ENCODE results near the gene HPS5. TPM values are rescaled to one million over a fixed set of nuclear protein-coding genes. Genes with fewer than 3 reads are reported as not detected.
A peak's percentile ranks its signal among the peaks of the same experiment; 100 is the strongest.
"Not testable (repeated sequence)": the region's sequence is repeated elsewhere in the genome, so short reads cannot be mapped to it uniquely, and the experiment has no call there.

Gene HPS5
- total and polyA plus RNA-seq, 5 donors from 2014 or later, result 13.0 to 18.6 (median 14.8) TPM

GRCh38 chr11:18267335-18268133 lies 54.4 kb downstream of the HPS5 start:
- H3K9me3 Mint-ChIP-seq; H3K27ac Mint-ChIP-seq; DNase-seq; H3K9me3 ChIP-seq (ENCODE audit: control insufficient read depth in 2 of 2, low read length in 2 of 2); H3K27ac ChIP-seq (ENCODE audit: insufficient read depth, low read length, poor library complexity, severe bottlenecking); H3K4me3 ChIP-seq (ENCODE audit: low read depth, low read length); H3K36me3 ChIP-seq (ENCODE audit: control insufficient read depth, insufficient read depth, low read length); H3K4me1 ChIP-seq (ENCODE audit: control insufficient read depth, insufficient read depth, low read length, poor library complexity, severe bottlenecking); H3K27me3 ChIP-seq (ENCODE audit: control insufficient read depth, insufficient read depth, low read length): not testable (repeated sequence)
- ATAC-seq (ENCODE audit: low read depth in 2 of 2), result peak; percentile 35 to 58
- H3K4me3 Mint-ChIP-seq, result peak overlapping the region in 1 of 4 donors; percentile 24
- peaks cover 0 to 13% (median 6%) of the 10 kb centered on the region in 4 donors for H3K4me1 Mint-ChIP-seq
- H3K36me3 Mint-ChIP-seq, result peaks cover 10% of the 10 kb centered on the region
- H3K27me3 Mint-ChIP-seq, result peaks cover 13% of the 10 kb centered on the region

DNA sequence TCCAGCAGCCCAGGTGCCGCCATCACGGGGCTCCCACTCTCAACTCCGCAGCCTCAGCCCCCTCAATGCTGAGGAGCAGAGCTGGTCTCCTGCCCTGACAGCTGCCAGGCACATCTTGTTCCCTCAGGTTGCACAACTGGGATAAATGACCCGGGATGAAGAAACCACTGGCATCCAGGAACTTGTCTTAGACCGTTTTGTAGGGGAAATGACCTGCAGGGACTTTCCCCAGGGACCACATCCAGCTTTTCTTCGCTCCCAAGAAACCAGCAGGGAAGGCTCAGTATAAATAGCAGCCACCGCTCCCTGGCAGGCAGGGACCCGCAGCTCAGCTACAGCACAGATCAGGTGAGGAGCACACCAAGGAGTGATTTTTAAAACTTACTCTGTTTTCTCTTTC lies 56.0 kb downstream of the HPS5 start, which contains the start of gene SAA1:
TSS of gene SAA1 (plus strand) at position 316 of the 400 bp plus-strand sequence. CDS start 624 bp downstream, outside the sequence.
- no peak for DNase-seq
- ATAC-seq (ENCODE audit: low read depth in 2 of 2), result no peak
- Mint-ChIP-seq H3K36me3 (peaks cover 3% of the 10 kb centered on the region), H3K4me3 (no peak within 1 kb of the TSS), H3K27me3 (peaks cover 13% of the 10 kb centered on the region), H3K27ac (no peak within 1 kb of the TSS), H3K9me3 (no peaks in the 10 kb centered on the region), H3K4me1 (peaks cover 0 to 13% (median 6%) of the 10 kb centered on the region in 4 donors)
- H3K4me1 ChIP-seq (ENCODE audit: control insufficient read depth, insufficient read depth, low read length, poor library complexity, severe bottlenecking), result no peaks in the 10 kb centered on the region
- H3K27me3 ChIP-seq (ENCODE audit: control insufficient read depth, insufficient read depth, low read length), result no peaks in the 10 kb centered on the region
- no peak within 1 kb of the TSS for H3K27ac ChIP-seq (ENCODE audit: insufficient read depth, low read length, poor library complexity, severe bottlenecking)
- H3K4me3 ChIP-seq (ENCODE audit: low read depth, low read length), result no peak within 1 kb of the TSS
- H3K9me3 ChIP-seq (ENCODE audit: control insufficient read depth in 2 of 2, low read length in 2 of 2), result no peaks in the 10 kb centered on the region
- no peaks in the 10 kb centered on the region for H3K36me3 ChIP-seq (ENCODE audit: control insufficient read depth, insufficient read depth, low read length)

GRCh38 chr11:18264677-18265555 lies 57.0 kb downstream of the HPS5 start:
- no peak overlapping the region for H3K27ac Mint-ChIP-seq
- H3K36me3 ChIP-seq (ENCODE audit: control insufficient read depth, insufficient read depth, low read length), result no peaks in the 10 kb centered on the region
- no peak overlapping the region for H3K4me3 Mint-ChIP-seq
- ATAC-seq (ENCODE audit: low read depth in 2 of 2) (no peak), DNase-seq (no peak)
- no peaks in the 10 kb centered on the region for H3K36me3 Mint-ChIP-seq
- no peak overlapping the region for H3K27ac ChIP-seq (ENCODE audit: insufficient read depth, low read length, poor library complexity, severe bottlenecking)
- peaks cover 13% of the 10 kb centered on the region for H3K27me3 Mint-ChIP-seq
- no peaks in the 10 kb centered on the region for H3K4me1 ChIP-seq (ENCODE audit: control insufficient read depth, insufficient read depth, low read length, poor library complexity, severe bottlenecking)
- peaks cover 2% of the 10 kb centered on the region for H3K27me3 ChIP-seq (ENCODE audit: control insufficient read depth, insufficient read depth, low read length)
- H3K9me3 ChIP-seq (ENCODE audit: control insufficient read depth in 2 of 2, low read length in 2 of 2), result no peaks in the 10 kb centered on the region
- no peaks in the 10 kb centered on the region for H3K9me3 Mint-ChIP-seq
- H3K4me1 Mint-ChIP-seq, result peaks cover 0 to 13% (median 6%) of the 10 kb centered on the region in 4 donors
- no peak overlapping the region for H3K4me3 ChIP-seq (ENCODE audit: low read depth, low read length)

DNA sequence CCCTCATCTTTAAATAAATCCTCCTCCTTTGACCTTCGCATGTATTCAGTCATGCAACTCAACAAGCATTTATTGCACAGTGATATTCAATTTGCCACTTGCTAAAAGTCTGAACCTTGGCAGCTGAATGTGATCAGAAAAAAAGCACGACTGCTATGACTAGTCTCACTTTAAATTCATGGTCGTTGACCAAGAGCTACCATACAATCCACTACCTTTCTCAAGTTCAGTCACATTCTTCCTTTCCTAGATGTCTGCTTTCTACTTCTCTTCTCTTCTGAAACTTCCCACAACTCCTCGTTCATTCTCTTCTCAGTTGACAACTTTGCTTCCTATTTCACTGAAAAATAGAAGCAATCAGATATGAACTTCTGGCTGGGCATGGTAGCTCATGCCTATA lies 57.9 kb downstream of the HPS5 start:
- peaks cover 0 to 13% (median 4%) of the 10 kb centered on the region in 4 donors for H3K4me1 Mint-ChIP-seq
- no peaks in the 10 kb centered on the region for H3K36me3 Mint-ChIP-seq
- H3K9me3 ChIP-seq (ENCODE audit: control insufficient read depth in 2 of 2, low read length in 2 of 2), result no peaks in the 10 kb centered on the region
- ATAC-seq (ENCODE audit: low read depth in 2 of 2), result no peak
- H3K4me1 ChIP-seq (ENCODE audit: control insufficient read depth, insufficient read depth, low read length, poor library complexity, severe bottlenecking), result no peaks in the 10 kb centered on the region
- no peak for DNase-seq
- no peaks in the 10 kb centered on the region for H3K9me3 Mint-ChIP-seq
- no peak overlapping the region for H3K4me3 Mint-ChIP-seq
- H3K4me3 ChIP-seq (ENCODE audit: low read depth, low read length), result no peak overlapping the region
- H3K27me3 Mint-ChIP-seq, result peaks cover 13% of the 10 kb centered on the region
- H3K27ac ChIP-seq (ENCODE audit: insufficient read depth, low read length, poor library complexity, severe bottlenecking), result no peak overlapping the region
- no peak overlapping the region for H3K27ac Mint-ChIP-seq
- peaks cover 2% of the 10 kb centered on the region for H3K27me3 ChIP-seq (ENCODE audit: control insufficient read depth, insufficient read depth, low read length)
- no peaks in the 10 kb centered on the region for H3K36me3 ChIP-seq (ENCODE audit: control insufficient read depth, insufficient read depth, low read length)

- not testable (repeated sequence) for H3K27ac Mint-ChIP-seq; H3K4me1 ChIP-seq (ENCODE audit: control insufficient read depth, insufficient read depth, low read length, poor library complexity, severe bottlenecking); H3K9me3 ChIP-seq (ENCODE audit: control insufficient read depth in 2 of 2, low read length in 2 of 2); H3K4me3 Mint-ChIP-seq; H3K36me3 ChIP-seq (ENCODE audit: control insufficient read depth, insufficient read depth, low read length); DNase-seq; H3K27me3 ChIP-seq (ENCODE audit: control insufficient read depth, insufficient read depth, low read length); H3K4me3 ChIP-seq (ENCODE audit: low read depth, low read length); ATAC-seq (ENCODE audit: low read depth in 2 of 2); H3K36me3 Mint-ChIP-seq; H3K27ac ChIP-seq (ENCODE audit: insufficient read depth, low read length, poor library complexity, severe bottlenecking); H3K4me1 Mint-ChIP-seq; H3K9me3 Mint-ChIP-seq
- H3K27me3 Mint-ChIP-seq, result peaks cover 13% of the 10 kb centered on the region
These were observed 59.1 kb downstream of the HPS5 start for GRCh38 chr11:18262681-18263350.

GRCh38 chr11:18261721-18262120 lies 60.2 kb downstream of the HPS5 start:
- H3K4me1 Mint-ChIP-seq, result peaks cover 0 to 7% (median 3%) of the 10 kb centered on the region in 4 donors
- no peaks in the 10 kb centered on the region for H3K9me3 ChIP-seq (ENCODE audit: control insufficient read depth in 2 of 2, low read length in 2 of 2)
- ATAC-seq (ENCODE audit: low read depth in 2 of 2), result no peak
- no peaks in the 10 kb centered on the region for H3K36me3 ChIP-seq (ENCODE audit: control insufficient read depth, insufficient read depth, low read length)
- no peak overlapping the region for H3K27ac Mint-ChIP-seq
- H3K4me1 ChIP-seq (ENCODE audit: control insufficient read depth, insufficient read depth, low read length, poor library complexity, severe bottlenecking), result no peaks in the 10 kb centered on the region
- H3K27me3 Mint-ChIP-seq, result peaks cover 17% of the 10 kb centered on the region
- DNase-seq, result no peak
- no peaks in the 10 kb centered on the region for H3K9me3 Mint-ChIP-seq
- H3K4me3 ChIP-seq (ENCODE audit: low read depth, low read length), result no peak overlapping the region
- H3K27me3 ChIP-seq (ENCODE audit: control insufficient read depth, insufficient read depth, low read length), result peaks cover 2% of the 10 kb centered on the region
- H3K4me3 Mint-ChIP-seq, result no peak overlapping the region
- no peaks in the 10 kb centered on the region for H3K36me3 Mint-ChIP-seq
- no peak overlapping the region for H3K27ac ChIP-seq (ENCODE audit: insufficient read depth, low read length, poor library complexity, severe bottlenecking)

- Histone ChIP-seq H3K4me3 (ENCODE audit: low read depth, low read length) (no peak overlapping the region), H3K9me3 (ENCODE audit: control insufficient read depth in 2 of 2, low read length in 2 of 2) (no peaks in the 10 kb centered on the region), H3K4me1 (ENCODE audit: control insufficient read depth, insufficient read depth, low read length, poor library complexity, severe bottlenecking) (no peaks in the 10 kb centered on the region), H3K27ac (ENCODE audit: insufficient read depth, low read length, poor library complexity, severe bottlenecking) (no peak overlapping the region), H3K27me3 (ENCODE audit: control insufficient read depth, insufficient read depth, low read length) (peaks cover 6% of the 10 kb centered on the region), H3K36me3 (ENCODE audit: control insufficient read depth, insufficient read depth, low read length) (no peaks in the 10 kb centered on the region)
- Mint-ChIP-seq H3K36me3 (no peaks in the 10 kb centered on the region), H3K4me1 (no peaks in the 10 kb centered on the region), H3K27ac (no peak overlapping the region), H3K4me3 (no peak overlapping the region), H3K9me3 (no peaks in the 10 kb centered on the region), H3K27me3 (peaks cover 10% of the 10 kb centered on the region)
- ATAC-seq (ENCODE audit: low read depth in 2 of 2) (no peak), DNase-seq (no peak)
These were observed 62.7 kb downstream of the HPS5 start for GRCh38 chr11:18259259-18259658.

Measured in CD4-positive, CD25-positive, alpha-beta regulatory T cell (primary cell).